Measurements from ENCODE around the gene ZC3H12C. TPM values are rescaled to one million over a fixed set of nuclear protein-coding genes. Genes with fewer than 3 reads are reported as not detected.

ZC3H12C gene
- total RNA-seq, 6 experiments from 2014 or later, result 3.0 to 6.4 (median 5.0) TPM

DNA sequence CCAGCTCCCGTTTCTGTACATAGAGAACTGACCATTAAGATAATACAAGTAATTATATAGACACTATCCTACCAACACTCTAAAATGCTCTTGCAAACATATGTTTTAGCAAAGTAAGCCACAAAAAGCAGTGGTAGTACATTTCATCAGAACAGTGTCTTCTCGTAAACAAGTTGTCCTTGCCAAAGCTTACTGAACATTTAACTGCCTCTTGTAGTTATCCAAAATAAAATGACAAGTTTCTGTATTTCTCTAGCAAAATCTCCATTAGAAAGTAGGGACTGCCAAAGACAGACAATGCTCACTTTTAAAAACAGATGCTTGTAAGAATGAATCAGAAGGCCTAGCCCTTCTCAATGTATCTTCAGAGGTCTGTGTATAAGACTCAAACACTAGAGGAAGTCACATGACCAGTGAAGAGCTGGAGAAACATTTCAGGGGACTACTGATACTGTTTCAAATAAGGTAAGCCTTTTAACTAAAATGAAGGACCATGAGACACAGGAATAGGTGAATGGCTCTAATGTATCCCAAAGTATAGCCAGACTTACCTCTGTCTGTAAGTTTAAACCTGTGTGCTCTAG is 7.8 kb upstream of the ZC3H12C start:
- Mint-ChIP-seq H3K4me3 (no peak overlapping the region), H3K27ac (no peak overlapping the region), H3K9me3 (no peaks in the 10 kb centered on the region), H3K4me1 (ENCODE audit: low read depth) (peaks cover 32% of the 10 kb centered on the region), H3K27me3 (ENCODE audit: insufficient read depth) (no peaks in the 10 kb centered on the region), H3K36me3 (ENCODE audit: low read depth) (no peaks in the 10 kb centered on the region)
- DNase-seq, result no peak
- TF ChIP-seq, protein P1, sequence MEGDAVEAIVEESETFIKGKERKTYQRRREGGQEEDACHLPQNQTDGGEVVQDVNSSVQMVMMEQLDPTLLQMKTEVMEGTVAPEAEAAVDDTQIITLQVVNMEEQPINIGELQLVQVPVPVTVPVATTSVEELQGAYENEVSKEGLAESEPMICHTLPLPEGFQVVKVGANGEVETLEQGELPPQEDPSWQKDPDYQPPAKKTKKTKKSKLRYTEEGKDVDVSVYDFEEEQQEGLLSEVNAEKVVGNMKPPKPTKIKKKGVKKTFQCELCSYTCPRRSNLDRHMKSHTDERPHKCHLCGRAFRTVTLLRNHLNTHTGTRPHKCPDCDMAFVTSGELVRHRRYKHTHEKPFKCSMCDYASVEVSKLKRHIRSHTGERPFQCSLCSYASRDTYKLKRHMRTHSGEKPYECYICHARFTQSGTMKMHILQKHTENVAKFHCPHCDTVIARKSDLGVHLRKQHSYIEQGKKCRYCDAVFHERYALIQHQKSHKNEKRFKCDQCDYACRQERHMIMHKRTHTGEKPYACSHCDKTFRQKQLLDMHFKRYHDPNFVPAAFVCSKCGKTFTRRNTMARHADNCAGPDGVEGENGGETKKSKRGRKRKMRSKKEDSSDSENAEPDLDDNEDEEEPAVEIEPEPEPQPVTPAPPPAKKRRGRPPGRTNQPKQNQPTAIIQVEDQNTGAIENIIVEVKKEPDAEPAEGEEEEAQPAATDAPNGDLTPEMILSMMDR (IDR thresholded peaks at IDR 0.05), result no peak

DNA sequence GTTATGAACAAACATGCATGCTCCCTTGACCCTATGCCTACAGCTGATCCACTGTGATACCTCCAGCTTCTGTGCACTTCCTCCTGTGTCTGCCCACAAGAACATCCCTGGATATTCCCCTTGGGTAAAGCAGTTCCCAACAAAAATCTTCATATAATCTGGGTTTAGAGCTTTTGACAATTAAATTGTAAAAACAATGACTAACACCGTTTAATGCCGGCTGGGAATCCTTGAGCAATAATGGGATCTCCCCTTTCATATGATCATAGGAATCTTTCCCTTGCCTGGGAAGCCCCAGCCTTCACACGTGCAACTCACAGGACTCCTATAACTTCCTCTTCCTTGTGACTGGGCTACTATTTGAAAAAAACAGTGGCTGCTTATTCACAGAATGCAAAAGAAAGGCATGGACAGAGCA is 6.3 kb upstream of the ZC3H12C start:
- TF ChIP-seq, protein P1 (IDR thresholded peaks at IDR 0.05), result no peak
- Mint-ChIP-seq H3K4me3 (no peak overlapping the region), H3K36me3 (ENCODE audit: low read depth) (no peaks in the 10 kb centered on the region), H3K27me3 (ENCODE audit: insufficient read depth) (no peaks in the 10 kb centered on the region), H3K4me1 (ENCODE audit: low read depth) (peaks cover 28% of the 10 kb centered on the region), H3K27ac (no peak overlapping the region), H3K9me3 (no peaks in the 10 kb centered on the region)
- peak; percentile 73 for DNase-seq

DNA sequence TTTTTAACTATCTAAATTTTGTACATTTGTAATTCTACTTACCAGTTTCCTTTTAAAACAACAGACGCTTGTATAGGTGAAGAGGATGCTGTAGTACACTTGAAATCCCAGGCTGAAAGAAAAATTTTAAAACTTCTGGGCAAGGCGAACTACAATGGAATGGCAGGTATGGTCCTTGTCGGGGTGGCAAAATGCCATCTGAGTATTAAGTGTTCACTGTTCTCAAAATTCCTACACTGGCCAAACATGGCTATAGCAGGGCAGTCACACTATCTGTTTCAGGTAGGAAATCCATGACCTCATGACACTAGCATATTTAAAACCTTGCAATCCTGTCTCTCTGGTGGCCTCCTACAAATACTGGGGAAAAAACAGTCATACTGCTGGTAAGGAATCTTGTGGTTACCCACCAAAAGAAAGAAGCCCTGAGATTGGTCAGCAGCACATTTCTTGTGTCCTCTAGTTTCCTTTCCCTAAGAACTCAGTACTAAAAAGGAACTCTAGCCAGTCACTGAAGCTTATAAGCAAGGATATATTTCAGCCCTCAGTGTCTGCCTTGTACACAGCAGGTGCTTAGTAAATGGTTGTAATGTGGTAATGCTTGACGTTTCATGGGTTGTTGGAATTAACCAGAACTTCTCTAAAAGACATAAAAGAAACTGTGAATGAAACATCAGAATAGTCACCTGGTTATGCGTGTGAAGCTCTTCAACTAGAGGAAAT is 5.2 kb upstream of the ZC3H12C start:
- Mint-ChIP-seq H3K4me1 (ENCODE audit: low read depth) (peaks cover 31% of the 10 kb centered on the region), H3K4me3 (no peak overlapping the region), H3K27me3 (ENCODE audit: insufficient read depth) (no peaks in the 10 kb centered on the region), H3K36me3 (ENCODE audit: low read depth) (no peaks in the 10 kb centered on the region), H3K9me3 (no peaks in the 10 kb centered on the region), H3K27ac (no peak overlapping the region)
- DNase-seq, result peak; percentile 53
- TF ChIP-seq, protein P1 (IDR thresholded peaks at IDR 0.05), result no peak

DNA sequence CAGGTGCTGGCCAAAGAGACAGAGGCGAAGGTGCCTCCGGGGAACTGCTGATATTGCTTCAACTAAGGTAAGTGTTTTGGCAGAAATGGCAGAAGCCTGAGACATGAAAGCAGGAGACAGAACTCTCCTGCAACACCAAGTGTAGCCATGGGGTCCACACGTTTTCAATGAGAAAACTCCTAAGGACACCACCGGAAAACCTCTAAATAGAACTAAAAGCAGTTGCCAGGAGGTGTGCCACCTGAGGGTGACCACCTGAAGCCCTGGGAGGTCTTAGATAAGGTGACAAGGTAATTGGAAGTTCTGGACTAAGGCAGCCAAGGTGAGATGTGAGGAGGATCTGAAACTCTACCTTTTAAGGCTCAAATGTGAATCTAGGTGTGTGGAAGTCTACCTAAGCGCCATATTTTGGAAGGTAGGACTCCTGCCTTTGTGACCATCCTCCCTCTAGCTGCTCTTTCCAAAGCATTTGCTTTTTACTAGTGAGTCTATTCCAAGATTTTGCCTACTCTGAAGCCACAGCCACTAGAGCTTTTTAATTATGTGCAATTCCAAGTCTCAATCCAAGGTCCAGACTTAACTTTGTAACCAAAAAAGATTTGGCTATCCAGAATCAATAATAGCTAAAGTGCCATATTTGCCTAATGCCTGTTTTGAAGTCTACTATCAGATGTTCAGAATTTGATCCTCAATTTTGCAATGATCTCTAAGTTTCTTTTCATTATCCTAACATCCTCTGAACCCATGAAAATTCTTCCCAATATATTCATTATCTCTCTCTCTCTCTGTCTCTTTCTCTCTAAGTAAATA is 4.5 kb upstream of the ZC3H12C start:
- Mint-ChIP-seq H3K4me3 (no peak overlapping the region), H3K36me3 (ENCODE audit: low read depth) (no peaks in the 10 kb centered on the region), H3K27ac (no peak overlapping the region), H3K4me1 (ENCODE audit: low read depth) (peaks cover 32% of the 10 kb centered on the region), H3K27me3 (ENCODE audit: insufficient read depth) (no peaks in the 10 kb centered on the region; the same call in 1 of the 2 replicates), H3K9me3 (no peaks in the 10 kb centered on the region)
- DNase-seq, result no peak
- TF ChIP-seq, protein P1 (IDR thresholded peaks at IDR 0.05), result no peak

DNA sequence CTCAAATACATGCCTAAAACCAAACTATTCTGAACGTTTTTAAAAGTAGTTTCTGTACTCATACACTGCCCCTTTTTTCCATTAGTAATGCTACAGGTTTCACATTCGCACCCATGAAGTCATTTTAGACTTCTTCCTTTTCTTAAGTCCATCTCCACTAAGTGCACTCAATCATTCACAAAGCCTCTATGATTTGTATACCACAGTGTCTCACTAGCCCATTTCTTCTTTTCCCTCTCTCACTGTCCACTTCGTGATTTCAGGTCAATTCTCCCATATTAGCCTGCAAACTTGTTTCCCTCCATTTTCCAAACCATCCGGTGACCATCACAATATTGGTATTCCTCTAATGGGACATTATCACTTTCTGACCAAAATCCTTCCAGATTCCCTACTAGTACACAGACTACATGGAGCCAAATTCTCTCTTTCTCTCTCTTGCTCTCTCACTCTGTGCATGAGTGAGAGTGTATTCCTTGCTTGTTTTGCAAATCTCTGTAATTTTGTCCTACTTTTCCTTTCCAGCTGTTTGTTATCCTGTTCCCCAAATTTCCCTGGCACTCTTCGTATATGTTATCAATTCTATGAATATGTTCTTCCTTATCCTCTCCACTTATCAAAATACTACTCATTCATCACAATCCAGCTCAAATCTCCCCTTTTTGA is 3.4 kb upstream of the ZC3H12C start:
- Mint-ChIP-seq H3K4me3 (no peak overlapping the region), H3K4me1 (ENCODE audit: low read depth) (peaks cover 42% of the 10 kb centered on the region), H3K27me3 (ENCODE audit: insufficient read depth) (no peaks in the 10 kb centered on the region; the same call in 1 of the 2 replicates), H3K9me3 (no peaks in the 10 kb centered on the region), H3K36me3 (ENCODE audit: low read depth) (no peaks in the 10 kb centered on the region), H3K27ac (no peak overlapping the region)
- DNase-seq, result no peak
- TF ChIP-seq, protein P1 (IDR thresholded peaks at IDR 0.05), result no peak
